H1 (cell line): ENCODE data around the gene PKD2. TPM values are rescaled to one million over a fixed set of nuclear protein-coding genes. Genes with fewer than 3 reads are reported as not detected.
A peak's percentile ranks its signal among the peaks of the same experiment; 100 is the strongest.

Source experiments
- MAX ChIP-seq: IDR thresholded peaks from 2 replicates; pipeline ENCODE4 v1.6.1; 2012; ENCODE audit warnings: inconsistent platforms
- RAD21 ChIP-seq, 2 experiments: IDR thresholded peaks in 1 of 2; conservative IDR thresholded peaks in 1 of 2; 2 replicates each; pipeline ENCODE4 v1.6.1; 2011; ENCODE audit warnings: low read depth in 2 of 2, low read length in 2 of 2, improper control_type of control experiment in 1 of 2, inconsistent platforms in 1 of 2, mild to moderate bottlenecking in 1 of 2, moderate library complexity in 1 of 2
- polyA plus RNA-seq, 7 experiments: library from polyadenylated mRNA; depleted of rRNA in 3 of 7; stranded (reverse) in 5 of 7; unstranded in 2 of 7; fragments of >200 nt in 5 of 7; fragments of 200-250 nt in 2 of 7; gene quantifications; 1 replicate in 5 of 7; 2 replicates in 1 of 7; 4 replicates in 1 of 7; pipeline versions ENCODE4 v1.2.1 to v1.2.3, GENCODE V29; 2011 to 2013; ENCODE audit warnings: missing spikeins in 2 of 7, mixed read lengths in 2 of 7
- total RNA-seq: library from RNA; stranded (reverse); fragmentation: NEBNext Ultra II Directional; extraction: Animal tissue kit (Norgen Biotek cat#: 25700); gene quantifications from 2 replicates; pipeline ENCODE4 v1.2.1, GENCODE V29; 2021

Gene PKD2
- total and polyA plus RNA-seq, 2 of the 8 experiments (the other 6 are each of a cell fraction or from before 2014, with no cell fraction given), result 16.0 to 32.0 TPM

GRCh38 chr4:87985097-87985886 is 22.1 kb upstream of the PKD2 start (continued):
- TF ChIP-seq MAX (peak; percentile 68), RAD21 (IDR thresholded peaks at IDR 0.05 in 1 of 2, conservative IDR thresholded peaks at IDR 0.05 in 1 of 2; ENCODE audit: low read depth in 2 of 2, low read length in 2 of 2) (peak; percentile 88 to 93)
- TF ChIP-seq, all 59 proteins: peak for 6
